IPS DF 19.7 (cell line): ENCODE data around the gene GADD45B.
"Not testable (repeated sequence)": the region's sequence is repeated elsewhere in the genome, so short reads cannot be mapped to it uniquely, and the experiment has no call there.

Experiments used
- DNase-seq: peaks from one replicate; pipeline ENCODE4 v3.0.0-alpha.2; 2013; ENCODE audit warnings: low read depth, low spot score

Gene GADD45B

DNA sequence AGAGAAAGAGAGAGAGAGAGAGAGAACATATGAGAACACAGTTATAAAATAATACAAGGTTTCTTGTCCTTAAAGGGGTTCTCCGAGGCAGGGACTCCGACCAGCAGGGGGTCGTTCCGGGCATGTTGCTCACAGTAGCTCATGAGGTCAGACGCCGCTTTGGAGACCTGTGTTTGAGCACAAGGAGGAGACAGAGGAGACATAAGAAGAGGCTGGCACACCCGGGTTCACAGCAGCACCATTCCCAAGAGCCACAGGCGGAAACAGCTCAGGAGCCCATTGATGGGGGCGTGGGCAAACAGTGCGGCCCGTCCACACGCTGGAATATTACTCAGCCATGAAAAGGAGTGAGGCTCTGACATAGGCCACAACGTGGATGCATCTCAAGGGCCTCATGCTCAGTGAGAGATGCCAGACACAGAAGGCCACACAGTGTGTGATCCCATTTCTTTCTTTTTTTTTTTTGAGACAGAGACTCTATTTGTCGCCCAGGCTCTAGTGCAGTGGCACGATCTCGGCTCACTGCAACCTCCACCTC, 39.1 kb downstream of the GADD45B start:
- no peak for DNase-seq

DNA sequence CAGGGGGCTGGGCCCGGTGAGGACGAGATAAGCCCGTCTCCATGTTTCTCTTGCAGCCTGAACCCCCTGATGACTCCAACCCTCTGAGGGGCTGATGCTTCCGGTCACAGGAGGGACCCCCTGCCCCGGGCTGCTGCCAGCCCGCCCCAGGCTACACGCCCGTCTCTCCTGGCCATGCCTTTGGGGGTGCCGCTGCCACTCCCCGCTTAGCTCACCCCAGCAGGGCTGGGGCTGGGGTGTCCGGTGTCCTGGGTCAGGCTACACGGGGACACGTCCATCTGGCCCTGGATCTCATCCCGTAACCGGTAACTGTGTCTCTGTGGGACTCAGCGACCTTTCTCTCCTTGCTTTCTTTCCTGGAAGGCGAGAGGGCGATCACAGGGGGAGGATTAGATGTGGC, 40.8 kb downstream of the GADD45B start:
- DNase-seq = no peak

DNA sequence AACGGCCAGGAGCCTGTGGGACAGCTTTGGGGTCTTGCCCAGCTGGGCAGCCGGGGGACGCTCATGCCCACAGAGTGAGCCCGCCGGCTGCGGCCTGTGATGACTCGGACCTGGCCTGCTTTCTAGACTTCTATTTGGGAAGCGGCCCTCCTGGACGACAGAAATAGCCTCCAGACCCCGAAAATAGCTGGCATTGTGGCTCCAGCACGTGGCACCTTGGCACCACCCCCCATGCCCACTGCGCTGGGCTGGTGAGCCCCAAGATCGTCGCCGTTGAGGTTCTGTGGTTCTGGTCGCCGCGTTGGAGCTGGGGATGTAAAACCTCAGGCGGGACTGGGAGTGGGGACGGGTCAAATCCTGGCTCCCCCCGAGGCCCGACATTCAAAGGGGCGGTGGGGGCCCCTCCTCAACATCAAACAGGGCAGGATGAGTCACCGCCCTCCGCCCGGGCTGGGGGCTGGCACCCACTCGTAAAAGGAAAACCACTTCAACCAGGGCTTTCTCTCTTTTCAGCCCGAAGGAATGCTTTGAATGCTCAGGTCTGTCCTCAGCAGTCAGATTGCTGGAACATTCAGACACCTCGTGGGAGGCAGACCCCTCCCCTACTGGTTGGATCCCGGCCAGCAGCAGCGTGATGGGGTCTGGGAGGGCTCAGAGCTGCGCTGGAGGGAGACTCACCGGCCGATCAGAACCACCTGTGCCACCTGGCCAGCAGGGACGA, 42.1 kb downstream of the GADD45B start:
- DNase-seq = no peak

DNA sequence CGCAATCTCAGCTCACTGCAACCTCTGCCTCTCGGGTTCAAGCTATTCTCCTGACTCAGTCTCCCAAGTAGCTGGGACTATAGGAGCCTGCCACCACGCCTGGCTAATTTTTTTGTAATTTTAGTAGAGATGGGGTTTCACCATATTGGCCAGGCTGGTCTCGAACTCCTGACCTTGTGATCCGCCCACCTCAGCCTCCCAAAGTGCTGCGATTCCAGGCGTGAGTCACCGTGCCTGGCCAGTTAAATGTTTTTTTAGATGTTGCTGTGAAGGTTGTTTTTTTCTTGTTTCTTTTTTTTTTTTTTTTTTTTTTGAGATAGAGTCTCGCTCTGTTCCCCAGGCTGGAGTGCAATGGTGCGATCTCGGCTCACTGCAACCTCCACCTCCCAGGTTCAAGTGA, 42.9 kb downstream of the GADD45B start:
- DNase-seq = not testable (repeated sequence)

DNA sequence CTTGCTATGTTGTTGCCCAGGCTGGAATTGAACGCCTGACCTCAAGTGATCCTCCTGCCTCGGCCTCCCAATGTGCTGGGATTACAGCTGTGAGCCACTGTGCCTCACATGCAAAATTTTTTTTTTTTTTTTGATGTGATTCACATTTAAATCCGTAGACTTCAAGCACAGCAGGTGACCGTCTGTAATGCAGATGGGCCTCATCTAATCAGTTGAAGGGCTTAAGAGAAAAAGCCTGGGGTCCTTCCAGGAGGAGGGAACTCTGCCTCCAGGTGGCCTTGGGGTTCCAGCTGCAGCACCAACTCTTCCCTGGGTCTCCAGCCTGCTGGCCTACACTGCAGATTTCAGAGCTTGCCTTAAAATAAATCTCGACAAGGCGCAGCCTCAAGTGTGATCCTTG, 43.6 kb downstream of the GADD45B start:
- no peak for DNase-seq

DNA sequence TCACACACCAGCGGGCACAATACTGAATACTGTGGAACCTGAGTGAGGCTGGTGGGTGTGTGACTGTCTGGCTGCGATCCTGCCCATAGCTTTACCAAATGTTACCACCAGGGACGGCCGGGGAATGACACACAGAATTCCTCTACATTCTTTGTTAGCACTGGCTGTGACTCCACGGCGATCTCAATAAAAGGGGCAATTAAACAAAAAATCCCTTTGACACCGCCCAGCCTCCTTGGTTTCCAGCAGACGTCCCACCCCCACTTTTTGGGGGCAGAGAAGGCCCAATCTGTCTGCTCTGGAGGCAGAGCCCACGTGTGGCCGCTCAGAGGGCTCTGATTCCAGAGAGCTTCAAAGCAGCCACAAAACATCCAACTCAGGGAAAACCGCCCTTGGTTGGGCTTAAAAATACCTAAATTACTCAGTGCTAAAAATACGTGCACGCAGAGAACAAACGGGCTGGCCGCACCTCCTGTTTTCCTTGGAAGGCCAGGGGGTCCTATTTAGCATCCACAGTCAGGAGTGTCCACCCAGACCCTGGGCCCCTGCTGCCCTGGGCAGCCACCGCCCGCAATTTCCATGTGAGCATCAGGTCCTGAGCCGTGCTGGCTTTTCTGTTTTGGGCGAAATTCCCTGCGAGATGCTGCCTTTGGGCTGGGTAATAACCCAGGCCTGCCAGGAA, 47.8 kb downstream of the GADD45B start:
- DNase-seq = no peak

DNA sequence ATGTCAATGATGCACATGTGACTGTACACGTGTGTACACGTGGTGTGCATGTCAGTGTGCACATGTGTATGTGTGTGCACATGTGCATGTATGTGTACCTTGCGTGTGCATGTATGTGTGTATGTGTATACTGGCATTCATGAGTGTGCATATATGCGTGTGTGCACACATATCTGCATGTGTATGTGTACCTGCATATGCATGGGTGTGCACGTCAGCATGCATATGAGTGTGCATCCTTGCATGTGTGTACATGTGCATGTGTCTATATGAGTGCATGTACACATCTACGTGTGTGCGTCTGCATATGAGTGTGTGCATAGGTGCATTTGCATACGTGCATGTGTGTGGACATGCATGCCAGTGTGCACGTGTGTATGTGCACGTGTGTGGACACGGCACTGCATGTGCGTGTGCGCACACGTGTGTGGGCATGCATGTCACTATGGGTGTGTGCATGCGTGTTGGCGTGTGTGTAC, 48.5 kb downstream of the GADD45B start:
- no peak for DNase-seq

DNA sequence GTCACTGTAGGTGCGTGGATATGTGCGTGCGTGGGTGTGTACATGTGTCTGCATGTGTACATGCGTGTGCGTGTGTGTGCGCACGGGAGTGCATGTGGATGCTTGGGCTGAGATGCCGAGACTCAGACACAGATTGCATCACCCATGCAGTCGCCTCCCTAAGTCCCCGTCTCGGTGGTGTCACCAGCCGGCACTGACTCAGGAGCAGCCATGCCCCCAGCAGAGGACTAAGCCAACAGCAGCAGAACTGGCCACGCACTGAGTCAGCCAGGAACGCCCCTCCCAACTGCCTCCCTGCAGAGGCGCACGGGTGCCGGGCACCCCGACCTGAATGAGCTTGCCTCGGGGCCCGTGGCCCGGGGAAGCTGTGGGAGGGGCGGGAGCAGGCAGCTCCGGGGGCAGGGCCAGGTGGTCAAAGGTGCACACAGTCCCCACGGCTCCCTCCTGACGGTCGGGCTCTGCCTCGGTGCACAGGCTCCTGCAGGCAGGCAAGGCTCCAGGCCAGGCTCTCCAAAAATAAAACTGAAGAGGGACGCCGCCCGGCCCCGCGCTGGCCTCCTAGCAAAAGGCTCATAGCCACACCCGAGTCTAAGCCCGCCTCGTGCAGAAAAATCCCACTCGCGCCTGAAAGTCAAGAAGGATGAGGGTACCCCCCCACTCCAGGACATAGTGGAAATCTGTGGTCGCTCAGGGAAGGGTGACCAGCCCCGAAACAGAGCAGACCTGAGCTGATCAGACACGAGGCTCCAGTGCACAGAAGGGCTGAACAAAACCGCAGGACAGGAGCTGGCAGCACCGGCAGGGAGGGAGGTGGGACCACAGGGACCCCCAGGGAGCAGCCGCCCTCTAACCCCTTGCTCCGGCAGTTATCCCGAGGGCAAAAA, 49.2 kb downstream of the GADD45B start:
- DNase-seq = no peak

DNA sequence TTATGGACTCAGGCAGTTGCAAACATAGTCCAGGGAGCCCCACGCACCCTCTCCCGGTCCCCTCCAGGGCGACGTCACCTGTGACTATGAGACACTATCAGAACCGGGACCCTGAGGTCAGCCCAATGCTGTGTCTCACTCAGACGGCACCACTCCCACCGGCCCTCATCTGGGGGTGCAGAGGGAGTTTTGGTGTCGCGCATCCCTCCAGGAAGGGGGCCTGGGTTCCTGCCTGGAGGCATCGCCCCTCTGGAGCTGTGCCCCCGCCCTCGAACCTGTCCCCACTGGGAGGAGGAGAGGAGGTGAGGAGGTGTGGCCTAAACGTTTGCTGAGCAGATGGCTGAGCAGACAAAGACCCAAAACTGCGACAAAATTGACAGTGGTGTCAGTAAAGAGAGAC, 51.2 kb downstream of the GADD45B start:
- DNase-seq = no peak

DNA sequence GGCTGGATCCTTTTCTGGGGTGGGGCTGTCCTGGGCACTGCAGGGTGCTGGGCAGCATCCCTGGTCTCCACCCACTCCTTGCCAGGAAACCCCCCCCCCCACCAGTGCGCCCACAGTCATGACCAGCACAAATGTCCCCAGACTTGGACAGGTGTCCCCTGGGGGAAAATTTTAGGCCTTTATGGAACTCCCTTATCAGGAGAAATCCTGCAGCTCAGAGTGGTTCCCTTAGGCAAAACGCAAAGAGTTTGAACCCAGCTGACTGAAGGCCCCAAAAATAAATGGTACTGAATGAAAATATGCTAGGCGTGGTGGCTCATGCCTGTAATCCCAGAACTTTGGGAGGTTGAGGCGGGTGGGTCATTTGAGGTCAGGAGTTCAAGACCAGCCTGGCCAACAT, 51.8 kb downstream of the GADD45B start:
- no peak for DNase-seq
